HG03378 (cell line): ENCODE results near the gene PCDHGB4.
"Not testable (repeated sequence)": the region's sequence is repeated elsewhere in the genome, so short reads cannot be mapped to it uniquely, and the experiment has no call there.

ENCODE experiments used
- ATAC-seq: cut with Tn5 transposase; IDR thresholded peaks from one replicate; pipeline ENCODE4 v1.9.1; 2021; ENCODE audit warnings: mild to moderate bottlenecking, moderate library complexity; ENCODE audit not compliant: unreplicated experiment

PCDHGB4 gene

GRCh38 chr5:141397756-141398551 lies 10.5 kb downstream of the PCDHGB4 start, which contains the start of gene PCDHGB5:
PCDHGB5 (plus strand) TSS chr5:141397947; CDS start chr5:141398128, 181 bp downstream.
- peak; percentile 93 for ATAC-seq

DNA sequence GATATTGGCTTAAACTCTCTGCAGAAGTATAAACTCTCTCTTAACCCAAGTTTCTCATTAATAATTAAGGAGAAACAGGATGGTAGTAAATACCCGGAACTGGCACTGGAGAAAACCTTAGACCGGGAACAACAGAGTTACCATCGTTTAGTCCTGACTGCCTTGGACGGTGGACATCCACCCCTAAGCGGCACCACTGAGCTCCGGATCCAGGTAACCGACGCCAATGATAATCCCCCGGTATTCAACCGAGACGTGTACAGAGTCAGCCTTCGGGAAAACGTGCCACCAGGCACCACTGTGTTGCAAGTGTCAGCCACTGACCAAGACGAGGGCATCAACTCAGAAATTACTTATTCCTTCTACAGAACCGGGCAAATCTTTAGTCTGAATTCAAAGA lies 11.1 kb downstream of the PCDHGB4 start:
- no peak for ATAC-seq

DNA sequence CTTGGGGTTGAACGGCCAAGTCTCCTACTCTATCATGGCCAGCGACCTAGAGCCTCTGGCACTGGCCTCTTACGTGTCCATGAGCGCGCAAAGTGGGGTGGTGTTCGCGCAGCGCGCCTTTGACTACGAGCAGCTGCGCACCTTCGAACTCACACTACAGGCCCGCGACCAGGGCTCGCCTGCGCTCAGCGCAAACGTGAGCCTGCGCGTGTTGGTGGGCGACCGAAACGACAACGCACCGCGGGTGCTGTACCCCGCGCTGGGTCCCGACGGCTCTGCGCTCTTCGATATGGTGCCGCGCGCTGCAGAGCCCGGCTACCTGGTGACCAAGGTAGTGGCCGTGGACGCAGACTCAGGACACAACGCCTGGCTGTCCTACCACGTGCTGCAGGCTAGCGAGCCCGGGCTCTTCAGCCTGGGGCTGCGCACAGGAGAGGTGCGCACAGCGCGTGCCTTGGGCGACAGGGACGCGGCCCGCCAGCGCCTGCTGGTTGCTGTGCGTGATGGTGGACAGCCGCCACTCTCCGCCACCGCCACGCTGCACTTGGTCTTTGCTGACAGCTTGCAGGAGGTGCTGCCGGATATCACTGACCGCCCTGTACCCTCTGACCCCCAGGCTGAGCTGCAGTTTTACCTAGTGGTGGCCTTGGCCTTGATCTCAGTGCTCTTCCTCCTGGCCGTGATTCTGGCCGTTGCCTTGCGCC lies 12.2 kb downstream of the PCDHGB4 start:
- ATAC-seq, result no peak

DNA sequence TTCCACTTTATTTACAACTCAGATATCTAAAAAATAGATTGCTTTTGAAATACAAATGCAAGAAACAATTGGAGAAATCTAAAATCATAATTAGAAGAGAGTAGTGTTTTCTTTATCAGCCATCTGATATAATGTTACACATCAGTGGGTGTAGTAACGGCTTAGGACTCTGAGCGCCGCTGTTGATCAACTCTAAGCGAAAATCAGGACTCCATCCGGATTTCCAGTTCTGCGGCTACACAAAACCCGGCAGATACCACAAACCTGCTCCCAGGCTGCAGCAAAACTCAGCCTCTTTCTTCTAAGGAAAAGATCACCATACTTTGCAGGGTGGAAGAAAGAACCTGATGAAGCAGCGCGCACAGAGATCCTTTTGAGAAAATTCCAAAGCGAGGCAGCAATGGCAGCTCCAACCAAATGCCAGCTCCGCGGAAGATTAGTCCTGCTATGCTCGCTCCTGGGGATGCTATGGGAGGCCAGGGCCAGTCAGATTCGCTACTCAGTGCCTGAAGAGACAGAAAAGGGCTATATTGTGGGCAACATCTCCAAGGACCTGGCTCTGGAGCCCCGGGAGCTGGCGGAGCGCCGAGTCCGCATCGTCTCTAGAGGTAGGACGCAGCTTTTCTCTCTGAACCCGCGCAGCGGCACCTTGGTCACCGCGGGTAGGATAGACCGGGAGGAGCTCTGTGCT lies 15.2 kb downstream of the PCDHGB4 start, which contains the start of gene PCDHGA9:
TSS of gene PCDHGA9 (plus strand) at position 226 of the 691 bp plus-strand sequence. CDS start at position 401, 175 bp downstream.
- ATAC-seq, result no peak

DNA sequence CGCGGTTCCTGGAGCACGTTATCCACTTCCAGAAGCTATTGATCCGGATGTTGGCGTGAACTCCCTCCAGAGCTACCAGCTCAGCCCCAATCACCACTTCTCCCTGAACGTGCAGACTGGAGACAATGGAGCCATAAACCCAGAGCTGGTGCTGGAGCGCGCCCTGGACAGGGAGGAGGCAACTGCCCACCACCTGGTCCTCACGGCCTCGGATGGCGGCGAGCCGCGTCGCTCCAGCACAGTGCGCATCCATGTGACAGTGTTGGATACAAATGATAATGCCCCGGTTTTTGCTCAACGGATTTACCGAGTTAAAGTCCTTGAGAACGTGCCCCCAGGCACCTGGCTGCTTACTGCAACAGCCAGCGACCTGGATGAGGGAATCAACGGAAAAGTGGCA lies 15.9 kb downstream of the PCDHGB4 start:
- no peak for ATAC-seq

- not testable (repeated sequence) for ATAC-seq
These were observed 20.4 kb downstream of the PCDHGB4 start, which contains the start of gene PCDHGB6 for GRCh38 chr5:141407790-141408505. PCDHGB6 (plus strand) TSS chr5:141408021; CDS start chr5:141408203, 182 bp downstream.

DNA sequence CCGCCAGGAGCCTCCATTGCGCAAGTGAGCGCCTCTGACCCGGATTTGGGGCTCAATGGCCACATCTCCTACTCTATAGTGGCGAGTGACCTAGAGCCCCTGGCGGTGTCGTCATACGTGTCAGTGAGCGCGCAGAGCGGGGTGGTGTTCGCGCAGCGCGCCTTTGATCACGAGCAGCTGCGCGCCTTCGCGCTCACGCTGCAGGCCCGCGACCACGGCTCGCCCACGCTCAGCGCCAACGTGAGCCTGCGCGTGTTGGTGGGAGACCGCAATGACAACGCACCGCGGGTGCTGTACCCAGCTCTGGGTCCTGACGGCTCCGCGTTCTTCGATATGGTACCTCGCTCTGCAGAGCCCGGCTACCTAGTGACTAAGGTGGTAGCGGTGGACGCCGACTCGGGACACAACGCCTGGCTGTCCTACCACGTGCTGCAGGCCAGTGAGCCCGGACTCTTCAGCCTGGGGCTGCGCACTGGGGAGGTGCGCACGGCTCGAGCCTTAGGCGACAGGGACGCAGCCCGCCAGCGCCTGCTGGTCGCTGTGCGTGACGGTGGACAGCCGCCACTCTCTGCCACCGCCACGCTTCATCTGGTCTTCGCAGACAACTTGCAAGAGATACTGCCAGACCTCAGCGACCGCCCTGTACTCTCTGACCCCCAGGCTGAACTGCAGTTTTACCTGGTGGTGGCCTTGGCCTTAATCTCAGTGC lies 22.3 kb downstream of the PCDHGB4 start:
- ATAC-seq, result no peak

GRCh38 chr5:141411575-141411974 lies 24.1 kb downstream of the PCDHGB4 start:
- ATAC-seq, result no peak

GRCh38 chr5:141412854-141413539 lies 25.5 kb downstream of the PCDHGB4 start, which contains the start of gene PCDHGA10:
PCDHGA10 (plus strand) TSS chr5:141412987; CDS start chr5:141413176, 189 bp downstream.
- peak; percentile 70 for ATAC-seq

- no peak for ATAC-seq
These were observed 26.1 kb downstream of the PCDHGB4 start for GRCh38 chr5:141413540-141414069.

- not testable (repeated sequence) for ATAC-seq
These were observed 27.2 kb downstream of the PCDHGB4 start for GRCh38 chr5:141414548-141415274.

DNA sequence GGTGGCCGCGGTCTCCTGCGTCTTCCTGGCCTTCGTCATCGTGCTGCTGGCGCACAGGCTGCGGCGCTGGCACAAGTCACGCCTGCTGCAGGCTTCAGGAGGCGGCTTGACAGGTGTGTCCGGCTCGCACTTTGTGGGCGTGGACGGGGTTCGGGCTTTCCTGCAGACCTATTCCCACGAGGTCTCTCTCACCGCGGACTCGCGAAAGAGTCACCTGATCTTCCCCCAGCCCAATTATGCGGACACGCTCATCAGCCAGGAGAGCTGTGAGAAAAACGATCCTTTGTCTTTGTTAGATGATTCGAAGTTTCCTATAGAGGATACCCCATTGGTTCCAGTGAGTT lies 27.7 kb downstream of the PCDHGB4 start:
- ATAC-seq, result not testable (repeated sequence)

DNA sequence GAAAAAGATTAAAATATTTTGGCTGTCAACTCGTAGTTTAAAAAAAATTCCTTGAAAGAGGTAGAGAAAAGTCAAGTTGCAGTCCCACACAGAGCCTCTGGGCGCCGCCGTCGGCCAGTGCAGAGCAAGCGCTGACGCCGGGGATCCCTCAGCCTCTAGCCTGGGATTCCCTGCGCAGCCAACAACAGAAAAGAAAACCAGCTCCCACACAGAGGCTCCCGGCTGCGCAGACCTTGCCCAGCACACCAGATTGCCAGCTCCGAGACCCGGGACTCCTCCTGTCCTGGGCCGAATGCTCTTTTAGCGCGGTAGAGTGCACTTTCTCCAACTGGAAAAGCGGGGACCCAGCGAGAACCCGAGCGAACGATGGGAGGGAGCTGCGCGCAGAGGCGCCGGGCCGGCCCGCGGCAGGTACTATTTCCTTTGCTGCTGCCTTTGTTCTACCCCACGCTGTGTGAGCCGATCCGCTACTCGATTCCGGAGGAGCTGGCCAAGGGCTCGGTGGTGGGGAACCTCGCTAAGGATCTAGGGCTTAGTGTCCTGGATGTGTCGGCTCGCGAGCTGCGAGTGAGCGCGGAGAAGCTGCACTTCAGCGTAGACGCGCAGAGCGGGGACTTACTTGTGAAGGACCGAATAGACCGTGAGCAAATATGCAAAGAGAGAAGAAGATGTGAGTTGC lies 30.1 kb downstream of the PCDHGB4 start, which contains the start of gene PCDHGB7:
TSS of gene PCDHGB7 (plus strand) at position 184 of the 679 bp plus-strand sequence. CDS start at position 367, 183 bp downstream.
- peak; percentile 71 for ATAC-seq

DNA sequence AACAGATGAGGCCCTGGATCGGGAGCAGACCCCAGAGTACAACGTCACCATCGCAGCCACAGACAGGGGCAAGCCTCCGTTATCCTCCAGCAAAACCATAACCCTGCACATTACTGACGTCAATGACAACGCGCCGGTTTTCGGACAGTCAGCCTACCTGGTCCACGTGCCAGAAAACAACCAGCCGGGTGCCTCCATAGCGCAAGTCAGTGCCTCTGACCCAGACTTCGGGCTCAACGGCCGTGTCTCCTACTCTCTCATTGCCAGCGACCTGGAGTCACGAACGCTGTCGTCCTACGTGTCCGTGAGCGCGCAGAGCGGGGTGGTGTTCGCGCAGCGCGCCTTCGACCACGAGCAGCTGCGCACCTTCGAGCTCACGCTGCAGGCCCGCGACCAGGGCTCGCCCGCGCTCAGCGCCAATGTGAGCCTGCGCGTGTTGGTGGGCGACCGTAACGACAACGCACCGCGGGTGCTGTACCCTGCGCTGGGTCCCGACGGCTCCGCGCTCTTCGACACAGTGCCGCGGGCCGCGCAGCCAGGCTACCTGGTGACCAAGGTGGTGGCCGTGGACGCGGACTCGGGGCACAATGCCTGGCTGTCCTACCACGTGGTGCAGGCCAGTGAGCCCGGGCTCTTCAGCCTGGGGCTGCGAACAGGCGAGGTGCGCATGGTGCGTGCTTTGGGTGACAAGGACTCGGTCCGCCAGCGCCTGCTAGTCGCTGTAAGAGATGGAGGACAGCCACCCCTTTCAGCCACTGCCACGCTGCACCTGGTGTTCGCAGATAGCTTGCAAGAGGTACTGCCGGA lies 31.8 kb downstream of the PCDHGB4 start:
- ATAC-seq, result no peak

DNA sequence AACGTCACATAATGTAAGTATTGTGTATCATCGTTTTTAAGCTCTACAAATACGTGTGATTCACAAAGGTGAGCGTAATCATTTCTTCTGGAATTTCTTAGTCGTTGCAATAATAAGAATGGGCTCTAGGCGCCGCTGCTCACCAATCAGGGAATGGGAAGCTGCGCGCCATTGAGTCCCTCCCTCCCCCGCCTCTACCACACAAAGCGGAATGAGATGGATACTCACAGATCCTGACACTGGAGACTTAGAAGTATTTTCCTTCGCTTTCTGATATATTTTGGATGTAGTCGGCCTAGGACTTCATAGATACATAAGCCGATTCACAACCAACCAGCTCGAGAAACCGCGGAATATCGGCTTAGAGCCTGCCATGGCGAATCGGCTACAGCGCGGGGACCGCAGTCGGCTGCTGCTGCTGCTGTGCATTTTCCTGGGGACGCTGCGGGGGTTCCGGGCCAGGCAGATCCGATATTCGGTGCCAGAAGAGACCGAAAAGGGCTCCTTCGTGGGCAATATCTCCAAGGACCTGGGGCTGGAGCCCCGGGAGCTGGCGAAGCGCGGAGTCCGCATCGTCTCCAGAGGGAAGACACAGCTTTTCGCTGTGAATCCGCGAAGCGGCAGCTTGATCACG lies 33.5 kb downstream of the PCDHGB4 start, which contains the start of gene PCDHGA11:
TSS of gene PCDHGA11 (plus strand) at position 197 of the 634 bp plus-strand sequence. CDS start at position 374, 177 bp downstream.
- ATAC-seq, result peak; percentile 50

- no peak for ATAC-seq
These were observed 34.0 kb downstream of the PCDHGB4 start for GRCh38 chr5:141421489-141421855.
